ENCODE data around the gene ANKLE1. TPM values are rescaled to one million over a fixed set of nuclear protein-coding genes. Genes with fewer than 3 reads are reported as not detected.
"Not testable (repeated sequence)": the region's sequence is repeated elsewhere in the genome, so short reads cannot be mapped to it uniquely, and the experiment has no call there.

The ANKLE1 gene
- polyA plus RNA-seq, 4 donors, result 0.60 to 0.91 (median 0.83) TPM

GRCh38 chr19:17246681-17247425 lies 34.8 kb upstream of the ANKLE1 start:
- no peak for DNase-seq (ENCODE audit: low read depth in 4 of 4, low spot score in 3 of 4)

GRCh38 chr19:17248011-17248776 lies 33.5 kb upstream of the ANKLE1 start:
- DNase-seq (ENCODE audit: low read depth in 4 of 4, low spot score in 3 of 4), result no peak

GRCh38 chr19:17249887-17250548 lies 31.7 kb upstream of the ANKLE1 start:
- DNase-seq (ENCODE audit: low read depth in 4 of 4, low spot score in 3 of 4), result no peak

- DNase-seq (ENCODE audit: low read depth in 4 of 4, low spot score in 3 of 4), result no peak
These were observed 27.1 kb upstream of the ANKLE1 start for GRCh38 chr19:17254636-17255035.

- DNase-seq (ENCODE audit: low read depth in 4 of 4, low spot score in 3 of 4), result no peak
These were observed 26.5 kb upstream of the ANKLE1 start for GRCh38 chr19:17255150-17255621.

GRCh38 chr19:17256130-17256529 lies 25.6 kb upstream of the ANKLE1 start:
- DNase-seq (ENCODE audit: low read depth in 4 of 4, low spot score in 3 of 4), result no peak

GRCh38 chr19:17259118-17259780 lies 22.5 kb upstream of the ANKLE1 start:
- DNase-seq (ENCODE audit: low read depth in 4 of 4, low spot score in 3 of 4), result no peak

GRCh38 chr19:17259934-17260333 lies 21.8 kb upstream of the ANKLE1 start:
- DNase-seq (ENCODE audit: low read depth in 4 of 4, low spot score in 3 of 4), result no peak

GRCh38 chr19:17260842-17261325 lies 20.8 kb upstream of the ANKLE1 start:
- no peak for DNase-seq (ENCODE audit: low read depth in 4 of 4, low spot score in 3 of 4)

GRCh38 chr19:17262557-17262956 lies 19.1 kb upstream of the ANKLE1 start:
- no peak for DNase-seq (ENCODE audit: low read depth in 4 of 4, low spot score in 3 of 4)

- no peak for DNase-seq (ENCODE audit: low read depth in 4 of 4, low spot score in 3 of 4)
These were observed 17.7 kb upstream of the ANKLE1 start for GRCh38 chr19:17263712-17264640.

- no peak for DNase-seq (ENCODE audit: low read depth in 4 of 4, low spot score in 3 of 4)
These were observed 17.1 kb upstream of the ANKLE1 start, which contains the start of gene USHBP1 for GRCh38 chr19:17264641-17264979. Gene USHBP1, minus strand, starts transcription at chr19:17264745. Its CDS starts 446 bp downstream, at chr19:17264299.

GRCh38 chr19:17266026-17266425 lies 15.7 kb upstream of the ANKLE1 start:
- DNase-seq (ENCODE audit: low read depth in 4 of 4, low spot score in 3 of 4), result no peak

- no peak for DNase-seq (ENCODE audit: low read depth in 4 of 4, low spot score in 3 of 4)
These were observed 15.1 kb upstream of the ANKLE1 start for GRCh38 chr19:17266589-17266974.

GRCh38 chr19:17266975-17267788 lies 14.5 kb upstream of the ANKLE1 start, which contains the start of gene BABAM1:
Gene BABAM1, plus strand, starts transcription at chr19:17267443. Its CDS starts 1,364 bp downstream, at chr19:17268807.
- peak; percentile 92 to 98 (median 96) for DNase-seq (ENCODE audit: low read depth in 4 of 4, low spot score in 3 of 4)

GRCh38 chr19:17268754-17269153 lies 12.9 kb upstream of the ANKLE1 start:
- no peak for DNase-seq (ENCODE audit: low read depth in 4 of 4, low spot score in 3 of 4)

- not testable (repeated sequence) for DNase-seq (ENCODE audit: low read depth in 4 of 4, low spot score in 3 of 4)
These were observed 6.8 kb upstream of the ANKLE1 start for GRCh38 chr19:17274892-17275291.

- DNase-seq (ENCODE audit: low read depth in 4 of 4, low spot score in 3 of 4), result no peak
These were observed 6.1 kb upstream of the ANKLE1 start for GRCh38 chr19:17275441-17276175.
